ENCODE results near the gene NDUFS2.

Gene NDUFS2

DNA sequence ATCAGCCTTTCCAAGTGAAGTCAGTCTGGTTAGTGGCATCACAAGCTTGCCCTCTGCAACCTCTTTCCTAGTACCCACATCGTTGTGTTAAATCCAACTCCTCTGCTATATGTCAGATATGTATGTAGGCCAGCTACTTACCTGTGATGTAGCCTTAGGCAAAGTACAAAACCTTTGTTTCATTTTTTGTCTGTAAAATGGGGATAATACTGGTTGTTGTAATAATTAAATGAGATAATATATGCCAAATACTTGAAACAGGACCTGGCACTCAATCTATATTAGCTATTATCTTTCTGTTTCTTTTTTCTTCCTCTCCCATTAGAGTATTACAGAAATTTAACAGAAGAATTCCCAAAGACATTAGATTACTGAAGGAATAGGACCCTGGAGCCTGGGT, 57.6 kb downstream of the NDUFS2 start:
- ChIA-PET CTCF (interaction anchor here (1.1 to 1.2 kb wide), 2 partner anchors 31 to 122 kb away, joined by 3 read pairs; no protein-coding TSS in a partner anchor), POLR2A (no interaction called here)
- TF ChIP-seq, protein P1, sequence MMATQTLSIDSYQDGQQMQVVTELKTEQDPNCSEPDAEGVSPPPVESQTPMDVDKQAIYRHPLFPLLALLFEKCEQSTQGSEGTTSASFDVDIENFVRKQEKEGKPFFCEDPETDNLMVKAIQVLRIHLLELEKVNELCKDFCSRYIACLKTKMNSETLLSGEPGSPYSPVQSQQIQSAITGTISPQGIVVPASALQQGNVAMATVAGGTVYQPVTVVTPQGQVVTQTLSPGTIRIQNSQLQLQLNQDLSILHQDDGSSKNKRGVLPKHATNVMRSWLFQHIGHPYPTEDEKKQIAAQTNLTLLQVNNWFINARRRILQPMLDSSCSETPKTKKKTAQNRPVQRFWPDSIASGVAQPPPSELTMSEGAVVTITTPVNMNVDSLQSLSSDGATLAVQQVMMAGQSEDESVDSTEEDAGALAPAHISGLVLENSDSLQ (IDR thresholded peaks at IDR 0.05) = no peak
- no peak for DNase-seq (ENCODE audit: extremely low spot score)

- DNase-seq (ENCODE audit: extremely low spot score) = no peak
- ChIA-PET POLR2A (no interaction called here), CTCF (interaction anchor here (1.1 to 1.2 kb wide), 2 partner anchors 31 to 121 kb away, joined by 3 read pairs; no protein-coding TSS in a partner anchor)
- TF ChIP-seq FOXK2 (IDR thresholded peaks at IDR 0.05) (no peak), L3MBTL2 (conservative IDR thresholded peaks at IDR 0.05) (no peak), FOXM1 (IDR thresholded peaks at IDR 0.05; ENCODE audit: borderline replicate concordance) (no peak), CTBP1 (IDR thresholded peaks at IDR 0.05; ENCODE audit: borderline replicate concordance) (no peak), HDGF (IDR thresholded peaks at IDR 0.05; ENCODE audit: borderline replicate concordance) (no peak), BHLHE40 (IDR thresholded peaks at IDR 0.05; ENCODE audit: borderline replicate concordance) (no peak), LEF1 (IDR thresholded peaks at IDR 0.05; ENCODE audit: borderline replicate concordance) (no peak), NFRKB (IDR thresholded peaks at IDR 0.05) (no peak), ELF4 (IDR thresholded peaks at IDR 0.05) (no peak), SP1 (IDR thresholded peaks at IDR 0.05) (no peak), ARNT (IDR thresholded peaks at IDR 0.05) (no peak), ZNF384 (IDR thresholded peaks at IDR 0.05) (no peak), FOXA1 (IDR thresholded peaks at IDR 0.05) (no peak), SUZ12 (IDR thresholded peaks at IDR 0.05) (no peak), TARDBP (IDR thresholded peaks at IDR 0.05) (no peak)
- TF ChIP-seq, protein P1 (IDR thresholded peaks at IDR 0.05) = no peak
These were observed 58.5 kb downstream of the NDUFS2 start for GRCh38 chr1:161260376-161261260.

- ChIA-PET POLR2A (interaction anchor here (0.9 kb wide), 1 partner anchor 36 kb away, joined by 3 read pairs; the partner anchor contains the start of gene TOMM40L), CTCF (no interaction called here)
- TF ChIP-seq, protein P1 (IDR thresholded peaks at IDR 0.05) = peak; percentile 24; the same call in 1 of the 2 replicates
- TF ChIP-seq TARDBP (IDR thresholded peaks at IDR 0.05) = no peak
- no peak for DNase-seq (ENCODE audit: extremely low spot score)
These were observed 59.4 kb downstream of the NDUFS2 start for GRCh38 chr1:161261261-161262235.

All from HEK293T (cell line).